ENCODE measurements around the gene TRIM24.

The TRIM24 gene

GRCh38 chr7:138625849-138626230, 165.8 kb downstream of the TRIM24 start:
- no peak for DNase-seq (ENCODE audit: low read depth)

GRCh38 chr7:138626846-138627245, 166.8 kb downstream of the TRIM24 start:
- DNase-seq (ENCODE audit: low read depth), result no peak

DNA sequence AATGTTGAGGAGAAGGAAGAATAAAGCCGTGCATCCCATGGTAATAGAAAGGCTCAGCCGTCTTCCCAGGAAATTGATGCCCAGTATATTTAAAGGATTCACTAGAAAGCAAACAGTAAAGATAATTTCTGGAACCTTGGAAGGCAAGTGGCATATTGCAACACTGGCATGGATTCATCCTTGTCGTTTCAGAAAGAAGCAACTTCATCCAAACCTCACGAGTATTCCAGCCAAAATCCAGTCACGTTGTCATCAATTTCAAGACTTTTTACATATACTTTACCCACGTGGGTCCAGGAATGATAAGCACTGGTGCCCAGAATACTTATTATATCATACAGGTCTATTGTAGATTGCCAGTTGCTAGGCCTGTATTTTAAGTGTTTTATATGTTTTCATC, 167.3 kb downstream of the TRIM24 start:
- no peak for DNase-seq (ENCODE audit: low read depth)

DNA sequence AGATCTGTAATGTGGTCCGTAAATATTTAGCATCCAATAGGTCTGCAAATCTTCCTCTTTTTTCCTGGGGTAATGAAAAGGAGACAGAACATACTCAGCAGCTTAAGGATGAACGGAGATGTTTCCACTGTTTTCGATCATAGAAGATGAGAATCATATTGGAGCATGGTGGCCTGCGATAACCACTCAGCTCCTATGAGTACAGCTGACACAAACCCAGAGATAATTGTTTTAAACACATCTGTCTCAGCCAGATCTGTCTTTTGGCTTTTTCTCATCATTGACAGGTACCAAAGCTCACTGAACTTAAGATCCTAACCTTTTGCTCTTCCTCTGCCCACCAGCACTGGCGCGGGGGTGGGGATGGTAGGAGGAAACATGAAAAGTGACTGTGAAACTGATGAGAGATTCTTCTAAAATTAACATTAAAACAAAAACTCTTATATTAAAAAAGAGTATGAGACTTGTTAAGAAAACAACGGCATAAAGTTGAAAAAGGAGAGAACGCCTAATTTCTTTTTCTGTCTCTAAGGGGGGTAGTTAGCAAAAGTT, 170.1 kb downstream of the TRIM24 start:
- DNase-seq (ENCODE audit: low read depth), result no peak

GRCh38 chr7:138632384-138632783, 172.3 kb downstream of the TRIM24 start:
- no peak for DNase-seq (ENCODE audit: low read depth)

DNA sequence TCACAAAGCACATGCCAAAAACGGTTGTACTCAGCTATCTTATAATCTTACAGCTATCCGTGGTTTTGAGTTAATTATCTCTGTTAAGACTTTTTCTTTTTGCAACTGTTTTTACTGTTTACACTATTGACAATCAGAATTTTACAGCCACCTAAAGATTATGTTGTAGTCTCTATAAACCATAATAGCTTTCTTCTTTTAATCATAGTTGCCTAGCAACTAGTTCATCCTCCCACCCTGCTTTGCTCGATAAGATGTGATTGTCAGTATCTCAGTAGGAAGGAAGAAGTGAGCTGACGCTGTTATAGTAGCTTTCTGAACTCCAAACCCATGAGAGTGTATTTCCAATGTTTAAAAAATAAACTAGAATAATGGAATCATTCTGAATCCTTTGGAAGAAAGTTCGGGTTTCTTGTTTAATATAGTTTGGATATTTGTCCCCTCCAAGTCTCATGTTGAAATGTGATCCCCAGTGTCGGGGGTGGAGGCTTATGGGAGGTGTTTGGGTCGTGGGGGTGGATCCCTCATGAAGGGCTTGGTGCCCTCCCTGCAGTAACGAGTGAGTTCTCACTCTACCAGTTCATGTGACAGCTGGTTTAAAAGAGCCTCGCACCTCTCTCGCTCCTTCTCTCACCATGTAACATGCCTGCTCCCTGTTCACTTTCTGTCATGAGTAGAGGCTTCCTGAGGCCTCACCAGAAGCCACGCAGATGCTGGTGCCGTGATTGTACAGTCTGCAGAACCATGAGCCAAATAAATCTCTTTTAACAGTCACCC, 173.0 kb downstream of the TRIM24 start:
- no peak for DNase-seq (ENCODE audit: low read depth)
